ENCODE data around the gene LNX2.

LNX2 gene

GRCh38 chr13:27587095-27587746 is 33.1 kb downstream of the LNX2 start:
- peaks cover 4% of the 10 kb centered on the region; the same call in 1 of the 2 replicates for H4K20me1 ChIP-seq (ENCODE audit: insufficient read depth, low read length)
- H3K27ac ChIP-seq (ENCODE audit: low read length) = no peak overlapping the region
- no peak overlapping the region for H3K4me3 ChIP-seq (ENCODE audit: low read depth in 1 of 2, low read length in 2 of 2)
- no peak for DNase-seq
- H2AFZ ChIP-seq (ENCODE audit: low read depth, low read length) = no peak overlapping the region
- no peak overlapping the region for H3K4me2 ChIP-seq (ENCODE audit: insufficient read depth, low read length)
- H3K9ac ChIP-seq (ENCODE audit: low read depth, low read length) = no peak overlapping the region
- TF ChIP-seq EZH2 (IDR thresholded peaks at IDR 0.05; ENCODE audit: borderline replicate concordance, low read depth, low read length, severe bottlenecking) (no peak), CTCF (IDR thresholded peaks at IDR 0.05; ENCODE audit: borderline replicate concordance, extremely low read depth, low read length, poor library complexity, severe bottlenecking) (no peak)
- no peaks in the 10 kb centered on the region for H3K27me3 ChIP-seq (ENCODE audit: insufficient read depth, low read length, poor library complexity)
- peaks cover 54% of the 10 kb centered on the region for H3K79me2 ChIP-seq (ENCODE audit: insufficient read depth, low read length)
- no peaks in the 10 kb centered on the region for H3K36me3 ChIP-seq (ENCODE audit: insufficient read depth, low read length)
- 0 out of 3 replicates have a peak, but pooled peaks have one; percentile 39 for ATAC-seq (ENCODE audit: insufficient read depth, low read depth)
- peaks cover 29% of the 10 kb centered on the region for H3K4me1 ChIP-seq (ENCODE audit: insufficient read depth, low read length)
- H3K9me3 ChIP-seq (ENCODE audit: insufficient read depth, low read length, severe bottlenecking) = no peaks in the 10 kb centered on the region

- peak overlapping the region; percentile 81 for H3K27ac ChIP-seq (ENCODE audit: low read length)
- peaks cover 4% of the 10 kb centered on the region; the same call in 1 of the 2 replicates for H4K20me1 ChIP-seq (ENCODE audit: insufficient read depth, low read length)
- ATAC-seq (ENCODE audit: insufficient read depth, low read depth) (peak; percentile 90), DNase-seq (peak; percentile 51)
- H3K9ac ChIP-seq (ENCODE audit: low read depth, low read length) = peak overlapping the region; percentile 37
- H3K4me1 ChIP-seq (ENCODE audit: insufficient read depth, low read length) = peaks cover 29% of the 10 kb centered on the region
- TF ChIP-seq CTCF (IDR thresholded peaks at IDR 0.05; ENCODE audit: borderline replicate concordance, extremely low read depth, low read length, poor library complexity, severe bottlenecking) (no peak), EZH2 (IDR thresholded peaks at IDR 0.05; ENCODE audit: borderline replicate concordance, low read depth, low read length, severe bottlenecking) (no peak)
- H3K27me3 ChIP-seq (ENCODE audit: insufficient read depth, low read length, poor library complexity) = no peaks in the 10 kb centered on the region
- peak overlapping the region; percentile 66 for H3K4me2 ChIP-seq (ENCODE audit: insufficient read depth, low read length)
- peak overlapping the region in 1 of 2 experiments; percentile 44; a peak in 3 of 4 replicates for H3K4me3 ChIP-seq (ENCODE audit: low read depth in 1 of 2, low read length in 2 of 2)
- H3K9me3 ChIP-seq (ENCODE audit: insufficient read depth, low read length, severe bottlenecking) = no peaks in the 10 kb centered on the region
- H3K36me3 ChIP-seq (ENCODE audit: insufficient read depth, low read length) = peaks cover 11% of the 10 kb centered on the region
- peak overlapping the region; percentile 58 for H2AFZ ChIP-seq (ENCODE audit: low read depth, low read length)
- peaks cover 45% of the 10 kb centered on the region for H3K79me2 ChIP-seq (ENCODE audit: insufficient read depth, low read length)
These were observed 36.7 kb downstream of the LNX2 start for GRCh38 chr13:27583645-27584044.

- Histone ChIP-seq H3K9me3 (ENCODE audit: insufficient read depth, low read length, severe bottlenecking) (no peaks in the 10 kb centered on the region), H3K36me3 (ENCODE audit: insufficient read depth, low read length) (peaks cover 21% of the 10 kb centered on the region), H3K9ac (ENCODE audit: low read depth, low read length) (no peak overlapping the region), H3K4me2 (ENCODE audit: insufficient read depth, low read length) (no peak overlapping the region), H4K20me1 (ENCODE audit: insufficient read depth, low read length) (no peaks in the 10 kb centered on the region), H3K4me3 (ENCODE audit: low read depth in 1 of 2, low read length in 2 of 2) (no peak overlapping the region), H2AFZ (ENCODE audit: low read depth, low read length) (no peak overlapping the region), H3K27me3 (ENCODE audit: insufficient read depth, low read length, poor library complexity) (no peaks in the 10 kb centered on the region), H3K27ac (ENCODE audit: low read length) (no peak overlapping the region), H3K4me1 (ENCODE audit: insufficient read depth, low read length) (peaks cover 8% of the 10 kb centered on the region), H3K79me2 (ENCODE audit: insufficient read depth, low read length) (peaks cover 19% of the 10 kb centered on the region)
- TF ChIP-seq CTCF (IDR thresholded peaks at IDR 0.05; ENCODE audit: borderline replicate concordance, extremely low read depth, low read length, poor library complexity, severe bottlenecking) (no peak), EZH2 (IDR thresholded peaks at IDR 0.05; ENCODE audit: borderline replicate concordance, low read depth, low read length, severe bottlenecking) (no peak)
- ATAC-seq (ENCODE audit: insufficient read depth, low read depth) (no peak), DNase-seq (no peak)
These were observed 42.0 kb downstream of the LNX2 start for GRCh38 chr13:27578121-27579030.
